NCI-H187 (cell line): Measurements from ENCODE around the gene PSEN1.

Source experiments
- DNase-seq, 2 experiments: peaks; one replicate each; lab custom pipeline; 2025; lab: John Stamatoyannopoulos, UW

Gene PSEN1

DNA sequence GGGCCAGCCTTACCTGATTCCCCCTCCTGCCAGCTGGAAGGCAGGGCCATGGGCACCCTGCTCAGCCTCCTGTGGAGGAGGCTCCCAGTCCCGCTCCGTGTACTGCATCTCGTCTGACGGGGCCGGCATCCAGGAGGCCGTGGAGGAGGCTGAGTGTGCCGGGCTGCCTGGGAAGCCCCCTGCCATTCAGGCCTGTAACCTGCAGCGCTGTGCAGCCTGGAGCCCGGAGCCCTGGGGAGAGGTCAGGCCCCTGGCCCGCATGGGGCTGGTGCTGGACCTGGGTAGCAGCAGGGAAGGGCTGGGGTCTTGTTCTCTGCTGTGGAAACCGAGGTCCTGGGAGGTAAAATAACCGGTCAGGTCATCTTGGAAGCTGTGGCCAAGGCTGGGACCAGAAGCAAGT lies 117.4 kb downstream of the PSEN1 start:
- DNase-seq: no peak

DNA sequence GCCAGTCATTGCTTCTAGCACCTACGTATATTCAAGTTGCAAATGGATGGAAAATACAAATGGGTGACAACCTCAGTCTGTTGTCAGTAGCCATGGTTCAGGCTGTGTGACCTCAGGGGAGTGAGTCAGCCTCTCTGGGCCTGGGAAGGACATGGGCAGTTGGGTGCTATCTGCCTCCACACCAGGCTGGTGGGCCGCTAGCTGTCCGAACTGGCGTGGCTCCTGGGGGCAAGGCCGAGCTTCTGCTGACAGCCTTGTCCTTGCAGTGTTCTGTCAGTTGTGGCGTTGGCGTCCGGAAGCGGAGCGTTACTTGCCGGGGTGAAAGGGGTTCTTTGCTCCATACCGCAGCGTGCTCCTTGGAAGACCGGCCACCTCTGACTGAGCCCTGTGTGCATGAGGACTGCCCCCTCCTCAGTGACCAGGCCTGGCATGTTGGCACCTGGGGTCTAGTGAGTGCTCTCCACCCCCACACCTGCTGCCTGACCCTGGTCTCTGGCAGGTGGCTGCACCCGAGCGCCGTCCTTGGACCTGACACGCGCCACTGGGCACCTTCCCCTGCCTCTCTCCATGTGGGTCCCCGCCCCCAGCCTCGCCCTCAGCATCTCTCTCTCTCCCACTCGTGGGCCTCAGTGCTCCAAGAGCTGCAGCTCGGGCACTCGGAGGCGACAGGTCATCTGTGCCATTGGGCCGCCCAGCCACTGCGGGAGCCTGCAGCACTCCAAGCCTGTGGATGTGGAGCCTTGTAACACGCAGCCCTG lies 118.1 kb downstream of the PSEN1 start:
- DNase-seq: no peak

DNA sequence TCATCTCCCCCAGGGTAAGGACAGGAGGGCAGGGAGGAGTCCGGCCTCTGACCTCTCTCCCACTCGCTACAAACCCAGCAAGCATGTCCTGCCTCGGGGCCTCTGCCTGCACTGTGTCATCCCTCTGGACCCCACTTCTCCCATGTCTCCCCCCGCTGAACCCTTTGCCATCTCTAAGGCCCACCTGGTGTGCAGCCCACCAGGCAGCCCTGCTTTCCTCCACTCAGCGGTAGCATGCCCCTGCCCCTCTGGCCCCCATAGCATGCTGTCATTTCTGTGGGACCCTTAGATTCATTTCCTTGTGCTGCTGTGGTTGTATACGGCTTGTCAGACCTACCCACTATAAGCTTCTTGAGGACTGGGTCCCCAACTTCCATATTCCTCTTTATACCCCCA lies 118.7 kb downstream of the PSEN1 start:
- no peak for DNase-seq

DNA sequence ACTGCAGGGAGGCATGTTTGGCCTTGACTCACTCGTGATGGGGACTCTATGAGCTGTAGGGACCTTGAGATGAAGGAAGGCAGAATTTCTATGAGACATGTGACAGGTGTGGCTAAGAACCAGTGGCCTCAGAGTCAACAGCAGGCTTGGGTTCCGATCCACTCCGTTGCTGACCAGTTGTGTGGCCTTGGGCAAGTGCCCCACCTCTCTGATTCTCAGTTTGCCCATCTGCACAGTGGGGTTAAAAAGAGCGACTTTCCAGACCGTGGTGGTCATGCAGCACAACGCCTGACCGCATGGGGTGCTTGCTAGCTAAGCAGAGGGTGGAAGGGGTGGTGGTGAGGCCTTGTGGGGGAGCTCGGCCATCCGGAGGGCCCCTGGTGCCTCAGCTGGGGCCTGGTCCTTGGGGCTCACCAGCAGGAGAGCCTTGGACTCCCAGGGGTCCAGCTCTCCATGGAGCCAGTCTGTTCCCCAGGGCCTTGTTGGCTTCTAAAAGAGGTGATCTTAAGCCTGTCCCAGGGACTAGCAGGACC lies 119.5 kb downstream of the PSEN1 start:
- no peak for DNase-seq

DNA sequence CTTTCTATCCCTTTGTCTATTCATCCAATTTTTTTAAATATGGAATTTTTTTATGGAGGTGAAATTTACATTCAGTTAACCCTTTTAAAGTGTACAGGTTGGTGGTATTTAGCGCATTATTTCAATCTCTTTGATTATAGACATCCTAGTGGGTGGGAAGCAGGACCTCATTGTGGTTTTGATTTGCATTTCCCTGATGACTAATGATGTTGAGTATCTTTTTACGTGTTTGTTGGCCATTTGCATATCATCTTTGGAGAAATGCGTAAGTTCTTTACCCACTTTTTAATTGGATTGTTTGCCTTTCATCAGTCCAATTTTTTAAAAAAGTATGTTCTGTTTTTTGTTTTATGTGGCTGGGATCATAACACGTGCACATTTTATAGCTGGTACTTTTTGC lies 121.8 kb downstream of the PSEN1 start:
- DNase-seq: no peak

DNA sequence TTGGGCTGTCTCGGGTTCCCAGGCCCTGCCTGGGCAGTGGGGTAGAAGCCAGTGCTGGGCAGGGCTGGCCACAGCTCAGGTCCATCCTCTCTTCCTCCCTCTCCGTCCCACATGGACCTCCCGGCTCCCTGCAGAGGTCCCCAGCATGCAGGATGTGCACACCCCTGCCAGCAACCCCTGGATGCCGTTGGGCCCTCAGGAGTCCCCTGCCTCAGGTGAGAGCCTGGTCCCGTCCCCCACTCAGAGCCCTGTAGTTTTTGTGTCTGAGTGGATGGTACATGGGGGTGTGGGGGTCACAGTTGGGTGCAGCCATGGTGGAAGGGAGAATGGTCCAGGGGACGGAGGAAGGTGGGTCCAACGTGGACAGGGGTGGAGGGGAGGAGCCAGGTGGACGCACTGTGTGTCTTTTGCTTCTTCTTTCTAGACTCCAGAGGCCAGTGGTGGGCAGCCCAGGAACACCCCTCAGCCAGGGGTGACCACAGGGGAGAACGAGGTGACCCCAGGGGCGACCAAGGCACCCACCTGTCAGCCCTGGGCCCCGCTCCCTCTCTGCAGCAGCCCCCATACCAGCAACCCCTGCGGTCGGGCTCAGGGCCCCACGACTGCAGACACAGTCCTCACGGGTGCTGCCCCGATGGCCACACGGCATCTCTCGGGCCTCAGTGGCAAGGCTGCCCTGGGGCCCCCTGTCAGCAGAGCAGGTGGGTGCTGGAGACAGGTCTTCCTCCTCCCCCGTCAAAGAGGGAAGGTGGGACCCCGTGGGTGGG lies 122.7 kb downstream of the PSEN1 start:
- no peak for DNase-seq

DNA sequence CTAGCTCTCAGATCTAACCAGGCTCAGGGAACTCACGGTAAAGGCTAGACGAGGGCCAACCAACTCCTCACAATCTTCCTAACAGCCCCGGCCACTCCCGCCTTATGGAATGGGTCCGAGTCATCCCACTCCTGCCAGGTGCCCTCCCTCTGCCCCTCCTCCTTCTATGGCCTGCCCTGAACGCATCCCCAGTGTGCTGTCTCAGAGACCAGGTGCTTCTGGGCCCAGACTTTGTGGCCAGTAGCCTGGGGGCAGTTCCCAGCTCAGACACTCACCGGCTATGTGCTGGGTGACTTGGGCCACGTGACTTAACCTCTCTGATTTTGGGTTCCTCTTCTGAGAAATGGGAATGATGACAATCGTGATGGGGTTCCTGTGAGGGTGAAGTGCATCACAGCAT lies 123.5 kb downstream of the PSEN1 start:
- no peak for DNase-seq

DNA sequence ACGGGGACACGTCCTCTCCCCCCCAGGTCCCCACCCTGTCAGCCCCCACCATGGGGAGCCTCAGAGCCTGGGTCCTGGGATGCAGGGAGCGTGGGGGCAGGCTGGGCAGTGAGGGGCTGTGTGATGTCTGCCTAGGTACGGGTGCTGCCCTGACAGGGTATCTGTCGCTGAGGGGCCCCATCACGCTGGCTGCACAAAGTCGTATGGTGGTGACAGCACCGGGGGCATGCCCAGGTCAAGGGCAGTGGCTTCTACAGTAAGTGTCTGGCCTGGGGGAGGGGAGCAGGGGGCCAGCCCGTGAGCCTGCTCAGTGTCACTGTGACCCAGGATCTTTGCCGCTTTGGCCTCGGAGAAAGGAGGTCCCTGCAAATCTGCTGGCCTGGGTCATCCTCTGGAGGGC lies 124.3 kb downstream of the PSEN1 start:
- DNase-seq: no peak

DNA sequence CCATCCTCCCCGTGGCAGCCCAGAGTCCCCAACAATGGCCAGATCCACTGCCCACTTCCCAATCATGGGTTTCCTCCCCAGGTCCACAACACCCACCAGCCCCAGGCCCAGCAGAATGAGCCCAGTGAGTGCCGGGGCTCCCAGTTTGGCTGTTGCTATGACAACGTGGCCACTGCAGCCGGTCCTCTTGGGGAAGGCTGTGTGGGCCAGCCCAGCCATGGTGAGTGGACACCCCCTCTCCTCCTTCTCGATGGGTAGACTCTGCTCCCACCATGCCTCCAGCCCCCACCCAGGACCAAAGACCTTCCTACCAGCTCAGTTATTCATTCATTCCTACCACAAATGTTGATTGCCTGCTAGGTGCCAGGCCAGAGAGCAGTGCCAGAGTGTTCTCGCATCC lies 124.8 kb downstream of the PSEN1 start:
- DNase-seq: no peak

DNA sequence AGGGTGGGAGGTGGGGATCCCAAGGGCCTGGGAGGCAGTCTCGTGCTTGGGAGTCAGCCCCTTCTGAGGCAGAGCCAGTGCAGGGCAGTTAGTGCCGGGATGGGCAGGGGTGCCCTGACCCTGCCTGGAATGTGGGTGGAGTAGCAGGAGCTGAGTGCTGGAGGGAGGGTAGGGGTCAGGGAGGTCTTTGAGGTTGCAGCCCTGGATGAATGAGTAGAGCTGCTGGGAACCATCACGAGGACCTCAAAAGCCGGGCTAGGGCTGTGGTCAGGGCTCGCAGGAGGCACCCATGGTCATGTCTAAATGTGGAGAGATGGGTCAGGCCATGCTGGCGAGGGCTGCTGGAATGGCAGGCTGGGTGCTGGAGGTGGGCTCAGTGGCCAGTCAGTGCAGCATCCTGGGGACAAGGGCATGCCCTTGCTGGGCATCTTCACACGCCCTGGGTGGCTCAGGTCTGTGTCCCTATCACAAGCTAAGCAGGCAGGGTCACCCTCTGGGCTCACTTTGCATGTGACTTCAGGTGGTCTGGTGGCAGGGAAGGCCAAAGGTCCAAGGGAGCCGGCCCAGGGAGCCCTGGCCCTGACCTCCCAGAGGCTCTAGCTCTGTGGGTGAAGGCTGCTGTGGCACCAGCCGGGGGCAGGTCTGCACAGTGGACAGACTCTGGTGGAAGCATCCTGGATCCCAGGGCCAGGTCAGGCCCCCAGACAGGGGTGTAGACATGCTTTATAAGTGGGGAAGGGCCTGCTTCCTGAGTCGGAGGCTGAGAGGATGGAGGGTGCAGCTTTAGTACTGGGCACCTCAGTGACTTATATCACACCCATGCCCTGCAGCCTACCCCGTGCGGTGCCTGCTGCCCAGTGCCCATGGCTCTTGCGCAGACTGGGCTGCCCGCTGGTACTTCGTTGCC lies 125.5 kb downstream of the PSEN1 start:
- DNase-seq: no peak

DNA sequence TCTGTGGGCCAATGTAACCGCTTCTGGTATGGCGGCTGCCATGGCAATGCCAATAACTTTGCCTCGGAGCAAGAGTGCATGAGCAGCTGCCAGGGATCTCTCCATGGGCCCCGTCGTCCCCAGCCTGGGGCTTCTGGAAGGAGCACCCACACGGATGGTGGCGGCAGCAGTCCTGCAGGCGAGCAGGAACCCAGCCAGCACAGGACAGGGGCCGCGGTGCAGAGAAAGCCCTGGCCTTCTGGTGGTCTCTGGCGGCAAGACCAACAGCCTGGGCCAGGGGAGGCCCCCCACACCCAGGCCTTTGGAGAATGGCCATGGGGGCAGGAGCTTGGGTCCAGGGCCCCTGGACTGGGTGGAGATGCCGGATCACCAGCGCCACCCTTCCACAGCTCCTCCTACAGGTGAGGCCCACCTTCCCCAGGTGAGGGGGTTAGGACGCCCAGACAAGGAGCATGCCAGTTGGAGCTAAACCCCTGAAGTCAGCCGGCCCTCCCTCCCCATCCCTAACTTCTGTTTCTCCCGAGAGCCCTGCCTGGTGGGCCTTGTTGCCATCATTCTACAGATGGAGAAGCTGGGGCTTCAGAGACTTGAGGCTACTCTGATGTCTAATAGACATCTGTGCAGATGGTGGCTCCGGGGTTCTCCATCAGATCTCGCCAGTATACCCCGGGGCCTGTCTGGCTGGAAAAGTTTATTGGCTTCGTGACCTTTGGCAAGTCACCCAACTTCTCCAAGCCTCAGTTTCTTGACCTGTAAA lies 126.3 kb downstream of the PSEN1 start:
- no peak for DNase-seq

DNA sequence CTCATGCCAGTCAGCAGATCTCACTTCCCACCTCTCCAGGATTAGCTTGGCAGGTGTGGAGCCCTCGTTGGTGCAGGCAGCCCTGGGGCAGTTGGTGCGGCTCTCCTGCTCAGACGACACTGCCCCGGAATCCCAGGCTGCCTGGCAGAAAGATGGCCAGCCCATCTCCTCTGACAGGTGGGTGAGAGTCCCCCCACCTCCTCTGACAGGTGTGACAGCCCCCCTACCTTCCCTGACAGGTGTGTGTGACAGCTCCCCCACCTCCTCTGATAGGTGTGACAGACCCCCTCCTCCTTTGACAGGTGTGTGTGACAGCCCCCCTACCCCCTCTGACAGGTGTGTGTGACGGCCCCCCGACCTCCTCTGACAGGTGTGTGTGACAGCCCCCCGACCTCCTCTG lies 127.3 kb downstream of the PSEN1 start:
- DNase-seq: no peak

DNA sequence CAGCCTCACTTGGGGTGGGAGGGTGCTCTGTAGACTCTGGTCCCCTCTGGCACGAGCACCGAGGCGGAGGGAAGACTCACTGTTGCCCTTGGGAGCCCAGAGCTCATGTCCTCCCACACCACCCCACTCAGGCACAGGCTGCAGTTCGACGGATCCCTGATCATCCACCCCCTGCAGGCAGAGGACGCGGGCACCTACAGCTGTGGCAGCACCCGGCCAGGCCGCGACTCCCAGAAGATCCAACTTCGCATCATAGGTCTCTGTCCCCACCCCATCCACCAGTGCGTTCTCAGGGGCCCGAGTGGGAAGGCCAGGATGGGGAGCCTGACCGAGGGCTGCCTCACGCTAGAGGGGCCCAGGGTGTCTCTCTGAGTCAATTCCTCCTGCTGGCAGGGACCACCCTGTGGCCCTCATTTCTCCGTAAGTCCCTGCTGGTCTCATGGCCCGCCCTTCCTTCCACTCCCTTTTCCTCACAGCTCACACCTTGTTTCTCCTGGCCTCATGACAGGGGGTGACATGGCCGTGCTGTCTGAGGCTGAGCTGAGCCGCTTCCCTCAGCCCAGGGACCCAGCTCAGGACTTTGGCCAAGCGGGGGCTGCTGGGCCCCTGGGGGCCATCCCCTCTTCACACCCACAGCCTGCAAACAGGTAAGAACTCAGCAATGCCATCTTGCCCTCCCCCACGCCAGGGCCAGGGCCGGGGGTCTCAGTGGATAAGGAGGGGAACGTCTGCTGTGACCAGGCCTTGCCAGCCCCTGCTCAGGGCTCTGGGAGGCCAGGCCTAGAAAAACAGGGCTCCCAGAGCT lies 128.0 kb downstream of the PSEN1 start:
- no peak for DNase-seq

DNA sequence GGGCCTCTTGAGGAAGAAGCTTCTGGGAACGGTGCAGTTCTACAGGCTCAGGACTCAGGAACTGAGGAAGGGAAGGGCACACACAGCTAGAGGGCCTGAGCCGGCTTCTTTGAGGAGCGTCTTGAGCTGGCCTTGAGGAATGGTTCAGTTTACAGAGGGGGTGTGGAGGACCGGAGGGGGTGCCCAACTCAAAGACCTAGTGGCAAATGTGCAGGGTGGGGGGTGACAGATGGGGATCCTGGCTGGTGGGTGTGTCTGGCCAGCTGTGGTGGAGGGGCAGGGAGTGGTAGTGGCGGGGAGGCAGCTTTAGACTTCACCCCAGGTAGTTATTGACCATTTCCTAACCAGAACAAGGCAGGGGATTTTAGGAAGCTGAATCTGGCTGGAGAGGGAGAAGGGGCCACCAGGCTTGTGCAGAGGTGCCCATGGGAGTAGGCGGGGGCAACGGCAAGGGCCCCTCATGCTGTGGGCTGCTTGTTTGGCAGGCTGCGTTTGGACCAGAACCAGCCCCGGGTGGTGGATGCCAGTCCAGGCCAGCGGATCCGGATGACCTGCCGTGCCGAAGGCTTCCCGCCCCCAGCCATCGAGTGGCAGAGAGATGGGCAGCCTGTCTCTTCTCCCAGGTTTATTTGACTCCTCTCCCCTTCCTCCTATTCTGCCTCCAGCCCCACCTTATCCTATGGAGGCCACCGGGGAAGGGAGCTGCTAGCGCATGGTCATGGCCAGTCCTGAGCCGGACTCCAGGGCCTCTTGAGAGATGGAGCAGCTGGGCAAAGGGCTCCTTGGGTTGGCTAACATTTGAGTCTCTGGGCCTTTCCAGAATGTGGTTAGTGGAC lies 128.8 kb downstream of the PSEN1 start:
- no peak for DNase-seq

DNA sequence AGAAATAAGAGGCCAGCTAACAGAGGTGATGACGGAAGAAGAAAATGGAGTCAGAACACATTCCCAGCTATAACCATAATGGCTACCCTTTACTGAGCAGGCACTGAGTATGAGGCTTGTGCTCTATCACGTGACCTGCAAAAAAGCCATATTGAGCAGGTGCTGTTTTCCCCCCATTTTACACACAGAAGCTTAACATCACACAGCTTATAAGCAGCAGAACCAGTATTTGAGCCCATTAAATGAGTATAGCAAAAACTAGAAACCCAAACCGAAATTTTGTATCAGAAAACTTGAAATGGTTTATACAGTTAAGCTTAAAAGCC lies 129.4 kb downstream of the PSEN1 start:
- no peak for DNase-seq

DNA sequence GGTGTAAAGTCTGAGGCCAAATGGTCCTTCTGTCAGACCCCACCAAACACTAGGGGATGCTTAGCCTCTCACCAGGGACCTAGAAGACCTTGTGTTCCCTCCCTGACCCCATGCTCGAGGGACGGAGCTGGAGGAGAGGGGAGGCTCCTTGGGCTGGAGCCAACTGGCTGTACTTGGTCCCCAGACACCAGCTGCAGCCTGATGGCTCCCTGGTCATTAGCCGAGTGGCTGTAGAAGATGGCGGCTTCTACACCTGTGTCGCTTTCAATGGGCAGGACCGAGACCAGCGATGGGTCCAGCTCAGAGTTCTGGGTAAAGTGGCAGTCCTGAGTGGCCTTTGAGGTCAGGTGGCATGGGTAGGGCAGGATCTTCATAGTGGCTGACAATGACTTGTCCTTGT lies 130.0 kb downstream of the PSEN1 start:
- no peak for DNase-seq

DNA sequence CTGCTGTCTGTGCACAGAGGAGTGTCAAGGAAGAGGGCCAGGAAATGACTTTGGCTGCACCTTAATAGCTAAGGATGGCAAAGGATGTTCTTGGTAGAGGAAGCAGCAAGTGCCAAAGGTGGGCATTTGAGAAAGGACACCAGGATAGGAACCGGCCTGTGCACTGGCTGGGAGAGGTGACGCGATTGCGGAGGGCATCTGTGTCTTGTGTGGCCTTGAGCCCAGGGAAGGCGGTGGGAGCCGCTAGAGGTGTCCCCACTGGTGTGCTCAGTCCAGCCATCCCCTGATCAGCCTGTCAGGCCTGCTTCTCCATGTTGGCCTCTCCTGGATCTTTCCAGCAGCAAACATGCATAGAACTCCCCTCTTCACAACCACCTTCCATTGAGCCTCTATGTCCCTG lies 131.2 kb downstream of the PSEN1 start:
- DNase-seq: no peak

DNA sequence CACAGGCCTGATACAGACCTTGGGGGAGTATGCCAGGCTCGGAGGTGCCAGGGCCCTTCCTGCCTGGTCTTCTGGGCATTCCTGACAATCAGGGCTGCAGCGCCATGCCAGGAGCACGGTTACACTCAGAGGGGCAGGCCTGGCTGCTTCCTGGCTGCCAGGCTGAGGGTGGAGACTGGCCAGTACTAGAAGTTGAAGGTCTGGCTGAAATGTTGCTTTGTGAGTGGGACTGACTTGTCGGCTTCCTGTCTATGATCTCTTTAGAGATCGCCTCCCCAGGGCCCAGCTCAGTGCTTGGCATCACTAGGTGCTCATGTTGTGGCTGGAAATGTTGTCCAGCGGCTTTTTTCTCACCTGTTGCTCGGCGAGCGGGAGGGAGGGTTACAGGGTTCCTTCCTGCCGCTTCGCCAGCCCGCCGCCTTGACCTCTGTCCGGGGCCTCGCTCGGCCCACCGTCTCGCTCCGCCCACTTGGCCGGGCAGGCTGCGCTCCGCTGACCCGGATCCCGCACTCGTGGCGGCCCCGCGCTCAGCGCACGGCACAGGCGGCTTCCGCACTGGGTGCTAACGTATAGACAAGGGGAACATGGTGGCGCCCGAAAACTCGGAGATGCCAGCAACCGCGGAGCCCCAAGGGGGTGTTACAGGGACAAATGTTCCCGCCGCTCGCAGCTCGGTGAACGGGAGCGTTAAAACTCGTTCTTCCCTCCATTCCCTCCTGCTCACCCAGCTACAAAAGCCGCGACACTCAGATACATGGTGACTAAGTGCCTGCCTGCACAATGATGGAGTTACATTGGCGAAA lies 133.6 kb downstream of the PSEN1 start:
- no peak for DNase-seq

DNA sequence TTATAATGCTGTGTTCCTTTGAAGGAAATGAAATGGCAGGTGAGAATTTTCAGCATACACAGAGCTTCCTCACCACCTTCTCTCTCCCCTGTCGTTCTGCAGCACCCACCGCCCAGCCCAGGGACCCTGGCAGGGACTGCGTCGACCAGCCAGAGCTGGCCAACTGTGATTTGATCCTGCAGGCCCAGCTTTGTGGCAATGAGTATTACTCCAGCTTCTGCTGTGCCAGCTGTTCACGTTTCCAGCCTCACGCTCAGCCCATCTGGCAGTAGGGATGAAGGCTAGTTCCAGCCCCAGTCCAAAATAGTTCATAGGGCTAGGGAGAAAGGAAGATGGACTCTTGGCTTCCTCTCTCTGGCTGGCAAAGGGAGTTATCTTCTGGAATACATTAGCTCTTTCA lies 136.1 kb downstream of the PSEN1 start:
- no peak for DNase-seq
